Measurements from ENCODE around the gene BCL7B.

The BCL7B gene

GRCh38 chr7:73489976-73490375 is 67.5 kb downstream of the BCL7B start:
- DNase-seq: no peak

GRCh38 chr7:73487486-73487885 is 70.0 kb downstream of the BCL7B start:
- no peak for DNase-seq
